GM21737 (cell line): ENCODE data around the gene PDE4D.

ENCODE experiments used
- ATAC-seq: cut with Tn5 transposase; IDR thresholded peaks from one replicate; pipeline ENCODE4 v1.9.1; 2021; ENCODE audit warnings: mild to moderate bottlenecking, moderate library complexity; ENCODE audit not compliant: unreplicated experiment

Gene PDE4D

GRCh38 chr5:59529239-59529638, 364.3 kb downstream of the PDE4D start:
- no peak for ATAC-seq

- ATAC-seq: no peak
Observed at GRCh38 chr5:59528202-59528862, 365.2 kb downstream of the PDE4D start.

DNA sequence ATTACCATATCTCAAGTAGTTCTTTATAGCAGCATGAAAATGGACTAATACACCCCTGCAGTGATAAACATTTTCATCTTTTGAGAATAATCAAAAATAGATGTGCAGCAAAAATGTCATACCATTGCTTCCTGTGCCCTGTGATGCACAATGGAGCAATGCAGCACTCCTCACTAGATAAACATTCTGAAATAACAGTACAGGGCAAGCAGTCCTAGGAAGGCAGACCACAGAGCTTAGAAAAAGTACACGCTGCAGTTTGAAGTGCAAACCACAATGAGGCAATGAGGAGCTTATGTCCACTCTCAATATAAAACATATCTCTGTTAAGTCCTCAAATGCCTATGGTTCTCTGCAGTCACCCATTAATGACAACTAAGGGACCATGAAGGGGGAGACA, 367.6 kb downstream of the PDE4D start:
- ATAC-seq: no peak

DNA sequence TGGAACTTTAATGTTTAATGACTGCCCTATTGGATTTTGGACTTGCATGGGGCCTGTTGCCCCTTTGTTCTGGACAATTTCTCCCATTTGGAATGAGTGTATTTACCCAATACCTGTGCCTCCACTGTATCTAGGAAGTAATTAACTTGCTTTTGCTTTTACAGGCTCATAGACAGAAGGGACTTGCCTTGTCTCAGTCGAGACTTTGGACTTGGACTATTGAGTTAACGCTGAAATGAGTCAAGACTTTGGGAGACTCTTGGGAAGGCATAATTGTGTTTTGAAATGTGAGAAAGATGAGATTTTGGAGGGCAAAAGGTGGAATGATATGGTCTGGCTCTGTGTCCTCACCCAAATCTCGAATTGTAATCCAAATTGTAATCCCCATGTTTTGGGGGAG, 368.2 kb downstream of the PDE4D start:
- no peak for ATAC-seq

DNA sequence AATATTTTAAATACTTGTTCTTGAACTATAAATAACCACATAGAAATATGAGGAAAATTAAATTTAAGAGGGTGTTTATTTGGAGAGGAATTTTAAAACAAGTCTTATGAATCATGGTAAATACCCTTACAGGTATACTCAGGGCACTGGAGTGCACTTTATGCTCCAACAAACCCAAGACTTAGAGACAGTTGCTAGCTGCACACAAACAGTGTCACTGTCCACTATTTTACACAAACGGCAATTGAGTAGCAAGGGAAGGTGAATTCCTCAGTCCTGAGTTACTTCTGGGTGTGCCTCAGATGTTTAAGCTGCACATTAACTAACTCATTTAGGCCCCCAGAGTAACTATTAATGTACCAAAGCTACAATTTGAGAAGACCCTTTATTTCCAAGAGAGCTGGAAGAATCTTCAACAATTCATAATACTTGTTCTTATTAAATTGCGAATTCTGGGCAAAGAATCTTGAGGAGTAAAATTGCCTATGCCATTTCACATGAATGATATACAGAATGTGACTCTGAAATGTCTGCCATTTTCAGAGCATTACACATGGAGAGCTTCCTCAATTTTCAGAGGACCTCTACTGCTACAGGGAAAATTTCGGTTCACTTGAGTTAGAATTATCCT, 371.2 kb downstream of the PDE4D start:
- ATAC-seq: no peak

DNA sequence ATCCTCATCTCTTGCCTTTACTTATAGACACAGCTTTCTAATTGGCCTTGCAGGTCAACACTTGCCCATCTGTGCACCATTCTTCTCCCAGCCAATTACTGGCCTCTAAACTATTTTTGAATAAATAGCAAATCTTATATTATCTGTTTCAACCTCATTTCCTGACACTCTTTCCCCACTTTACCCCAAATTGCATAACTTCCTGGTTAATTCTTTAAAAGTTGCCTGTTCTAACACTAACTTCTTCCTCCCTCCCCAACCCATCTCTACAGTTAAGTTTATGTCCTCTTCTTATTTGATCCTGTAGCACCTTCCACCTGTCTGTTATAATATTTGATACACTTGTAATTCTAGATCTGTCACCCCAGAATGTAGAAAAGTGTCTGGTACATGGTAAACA, 372.1 kb downstream of the PDE4D start:
- no peak for ATAC-seq

DNA sequence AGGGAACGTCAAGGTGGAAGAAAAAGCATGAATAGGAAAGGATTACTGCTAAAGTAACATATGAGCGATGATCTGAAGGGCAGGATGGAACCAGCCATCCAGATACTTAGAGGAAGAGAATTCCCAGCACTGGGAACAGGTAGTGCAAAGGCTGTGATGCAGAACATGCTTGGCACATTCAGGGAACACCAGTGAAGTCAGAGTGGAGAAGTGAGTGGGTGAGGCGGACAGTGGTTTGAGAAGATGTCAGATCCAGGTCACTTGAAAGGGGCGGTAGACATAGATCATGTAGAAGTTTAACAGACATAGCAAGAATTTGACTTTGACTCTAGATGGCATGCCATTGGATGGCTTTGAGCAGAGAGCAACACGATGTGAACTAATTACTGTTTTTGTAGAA, 374.2 kb downstream of the PDE4D start:
- no peak for ATAC-seq

GRCh38 chr5:59517926-59518585, 375.5 kb downstream of the PDE4D start:
- no peak for ATAC-seq

DNA sequence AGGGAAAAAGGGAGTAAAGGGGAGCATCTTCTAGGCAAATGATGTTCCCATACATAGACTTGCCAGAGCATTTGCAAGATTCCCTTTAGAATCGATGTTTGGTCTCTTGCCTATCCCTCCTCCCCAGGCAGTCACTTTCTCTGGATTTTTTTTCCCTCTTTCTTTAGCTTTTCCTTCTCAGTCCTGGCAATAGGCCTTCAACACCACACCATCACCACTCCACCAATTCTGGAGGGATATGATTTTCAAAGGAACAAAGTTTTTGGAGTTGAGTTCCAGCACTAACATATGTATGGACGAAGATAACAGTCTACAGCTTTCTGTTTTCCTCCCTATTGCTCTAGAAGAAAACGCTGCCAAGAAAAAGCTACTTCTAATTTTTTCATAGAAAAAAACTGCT, 377.4 kb downstream of the PDE4D start:
- ATAC-seq: no peak

- ATAC-seq: no peak
Observed at GRCh38 chr5:59506285-59506877, 387.1 kb downstream of the PDE4D start.

GRCh38 chr5:59504043-59504442, 389.5 kb downstream of the PDE4D start:
- no peak for ATAC-seq

DNA sequence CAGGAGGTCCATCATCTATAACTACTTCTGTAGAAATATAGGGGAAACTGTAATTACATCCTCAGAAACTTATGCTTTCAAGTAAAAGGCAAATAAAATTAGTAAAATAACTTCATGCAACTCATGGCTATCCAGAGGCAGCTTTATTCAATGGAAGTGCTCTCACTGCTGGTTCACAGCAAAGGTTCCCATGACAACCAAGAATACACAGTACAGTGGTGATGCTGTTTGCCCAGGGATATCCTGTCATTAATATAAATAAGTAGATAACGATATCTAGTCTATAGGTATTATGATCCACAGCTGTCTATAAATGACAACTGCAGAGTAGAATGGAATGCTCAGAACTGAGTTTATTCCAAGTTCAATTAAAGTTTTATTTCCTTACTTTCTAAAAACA, 390.3 kb downstream of the PDE4D start:
- no peak for ATAC-seq

GRCh38 chr5:59501316-59501715, 392.2 kb downstream of the PDE4D start:
- ATAC-seq: no peak

DNA sequence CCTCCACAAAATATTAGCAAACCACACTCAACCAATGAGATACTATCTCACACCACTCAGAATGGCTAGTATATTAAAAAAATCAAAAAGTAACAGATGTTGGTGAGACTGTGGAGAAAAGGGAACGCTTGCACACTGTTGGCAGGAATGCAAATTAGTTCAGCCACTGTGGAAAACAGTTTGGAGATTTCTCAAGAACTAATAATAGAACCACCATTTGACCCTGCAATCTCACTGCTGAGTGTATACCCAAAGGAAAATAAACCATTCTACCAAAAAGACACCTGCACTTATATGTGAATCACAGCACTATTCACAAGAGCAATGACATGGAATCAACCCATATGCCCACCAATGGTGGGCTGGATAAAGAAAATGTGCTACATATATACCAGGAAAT, 393.5 kb downstream of the PDE4D start:
- ATAC-seq: no peak

GRCh38 chr5:59497207-59497606, 396.3 kb downstream of the PDE4D start:
- ATAC-seq: no peak

- no peak for ATAC-seq
Observed at GRCh38 chr5:59496524-59497134, 396.9 kb downstream of the PDE4D start.

- no peak for ATAC-seq
Observed at GRCh38 chr5:59491945-59492344, 401.6 kb downstream of the PDE4D start.

GRCh38 chr5:59489551-59489950, 404.0 kb downstream of the PDE4D start:
- ATAC-seq: no peak

DNA sequence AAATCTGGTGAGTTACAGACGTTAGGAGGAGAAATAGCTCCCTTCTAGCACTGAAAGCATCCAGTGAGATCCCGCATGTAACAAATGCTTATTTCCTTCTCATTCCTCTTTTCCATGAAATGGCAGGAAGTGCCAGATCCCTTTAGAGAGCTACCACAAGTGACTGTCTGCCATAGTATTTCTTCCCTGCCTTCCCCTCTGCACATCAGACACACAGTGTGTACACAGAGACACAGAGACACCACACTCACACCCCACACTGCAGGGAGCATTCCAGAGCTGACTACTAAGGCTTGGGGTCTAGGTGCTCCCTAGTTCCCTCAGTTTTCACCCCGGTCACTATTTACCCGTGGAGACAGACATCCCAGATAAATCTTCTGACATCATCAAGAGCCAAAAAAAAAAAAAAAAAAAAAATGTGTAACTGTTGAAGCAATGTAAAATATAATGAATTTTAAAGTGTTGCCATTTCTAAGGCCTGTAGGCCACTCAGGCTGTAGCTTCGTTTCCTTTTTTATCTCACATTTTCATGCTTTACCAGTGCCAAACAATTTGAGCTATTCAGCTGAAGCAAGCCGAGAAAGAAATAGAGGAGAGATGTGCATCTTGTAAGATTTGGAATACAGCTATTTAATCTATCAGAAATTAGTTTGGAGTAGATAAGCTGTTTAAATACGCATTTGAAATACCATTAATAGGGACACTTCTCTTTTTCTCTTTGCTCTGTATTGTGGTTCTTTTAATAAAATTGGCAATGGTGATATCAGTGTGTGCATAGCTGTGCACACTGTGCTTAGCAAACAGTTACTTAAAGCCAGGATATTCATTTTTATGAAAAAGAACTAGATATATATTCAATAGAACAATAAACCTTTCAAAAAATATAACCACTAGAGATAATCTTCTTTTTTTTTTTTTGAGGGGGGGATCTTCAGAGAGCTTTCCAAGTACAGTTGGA, 405.5 kb downstream of the PDE4D start:
- no peak for ATAC-seq

DNA sequence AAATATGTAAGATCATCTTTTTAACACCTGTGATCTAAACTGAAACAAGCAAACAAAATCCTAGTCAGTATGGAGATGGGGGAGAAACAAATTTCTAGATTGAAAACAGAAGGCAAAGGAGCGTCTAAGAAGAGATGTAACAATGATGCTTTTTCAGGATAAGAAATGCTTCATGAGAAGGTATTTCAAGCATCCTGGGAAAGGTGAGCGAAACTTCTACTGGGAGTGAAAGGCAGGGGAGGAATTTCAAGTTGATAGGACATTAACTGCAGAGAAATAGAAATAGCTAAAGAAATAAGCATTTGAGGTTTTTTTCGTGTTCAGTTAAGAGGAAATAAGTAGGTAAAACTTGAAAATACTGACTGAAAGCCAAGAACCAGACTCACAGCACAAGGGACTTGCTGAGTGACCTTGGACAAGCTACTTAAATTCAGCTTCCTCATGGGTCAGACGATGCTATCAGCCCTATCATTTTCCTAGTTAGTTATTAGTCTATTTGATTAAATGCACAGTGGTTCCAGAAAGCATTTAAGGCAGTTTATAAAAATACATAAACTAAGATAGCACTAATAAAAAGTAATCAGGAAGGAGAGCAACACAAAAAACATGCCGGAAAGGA, 406.3 kb downstream of the PDE4D start:
- no peak for ATAC-seq
